GM19452 (cell line): ENCODE data around the gene LEKR1.
A peak's percentile ranks its signal among the peaks of the same experiment; 100 is the strongest.

Experiments
- ATAC-seq: cut with Tn5 transposase; IDR thresholded peaks from one replicate; pipeline ENCODE4 v1.9.1; 2021; ENCODE audit not compliant: unreplicated experiment

The LEKR1 gene

DNA sequence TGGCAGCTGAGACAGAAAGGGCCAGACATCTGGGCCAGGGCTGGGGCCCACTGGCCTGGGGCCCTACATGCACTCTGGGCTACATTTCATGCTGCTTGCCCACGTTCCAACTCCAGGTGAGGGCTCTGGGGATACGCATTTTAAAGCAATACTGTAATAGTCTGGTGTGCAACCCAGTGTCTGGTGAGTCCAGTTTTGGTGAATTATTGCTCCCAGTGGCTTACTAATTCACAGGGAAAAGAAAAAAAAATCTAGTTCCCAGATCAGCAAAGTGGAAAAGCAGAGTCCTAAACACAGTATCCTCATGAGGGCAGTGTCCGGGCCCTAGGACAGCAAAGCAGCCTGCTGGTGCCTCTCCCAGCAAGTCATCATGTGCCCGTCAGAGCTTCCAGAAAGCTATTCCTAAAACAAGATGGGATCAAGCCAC lies 251.4 kb downstream of the LEKR1 start:
- ATAC-seq = no peak

DNA sequence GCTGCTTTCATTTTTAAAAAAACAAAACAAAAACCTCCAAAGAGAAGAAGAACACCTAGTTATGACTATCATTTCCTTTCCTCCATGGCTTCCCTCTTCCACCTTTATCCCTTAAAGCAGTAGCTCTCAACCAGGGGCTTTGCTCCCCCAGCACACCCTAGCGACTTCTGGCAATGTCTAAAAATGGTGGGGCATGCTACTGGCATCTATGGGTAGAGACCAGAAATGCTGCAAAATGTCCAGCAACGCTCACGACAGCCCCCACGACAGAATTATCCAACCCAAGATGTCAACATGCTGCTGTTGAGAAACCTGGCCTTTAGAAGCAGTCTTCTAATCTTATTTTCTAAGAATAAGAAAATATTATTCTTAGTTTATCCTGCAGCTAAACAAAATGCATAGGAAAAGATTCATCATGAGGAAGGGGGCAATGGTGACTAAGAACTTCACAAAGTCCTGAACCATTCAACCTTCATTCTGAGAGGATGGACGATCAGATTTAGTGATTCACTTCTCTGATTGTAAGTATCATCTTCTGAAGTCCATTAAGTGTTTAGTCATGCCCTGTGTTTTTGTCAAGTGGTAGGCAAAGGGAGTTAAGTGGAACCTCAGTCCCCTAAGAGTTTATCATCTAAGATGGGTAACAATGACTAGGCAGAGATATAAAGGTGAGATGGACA lies 252.1 kb downstream of the LEKR1 start:
- no peak for ATAC-seq

DNA sequence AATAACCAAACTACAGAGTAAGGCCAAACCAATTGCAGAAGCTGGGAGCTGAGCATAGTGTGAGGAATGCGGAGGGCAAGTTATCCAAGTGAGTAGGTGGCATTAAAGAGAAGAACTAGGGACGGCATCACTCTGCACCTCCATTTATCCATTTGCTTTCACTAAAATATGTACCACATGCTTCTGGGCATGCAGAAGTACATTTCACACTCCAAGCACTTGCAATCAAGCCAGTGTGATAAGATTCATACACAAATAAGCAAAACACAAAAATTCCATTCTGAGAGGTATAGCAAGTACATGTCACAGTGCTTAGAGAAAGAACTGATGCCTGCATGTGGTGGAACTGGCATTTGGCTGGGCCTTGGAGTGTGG lies 252.6 kb downstream of the LEKR1 start:
- no peak for ATAC-seq

DNA sequence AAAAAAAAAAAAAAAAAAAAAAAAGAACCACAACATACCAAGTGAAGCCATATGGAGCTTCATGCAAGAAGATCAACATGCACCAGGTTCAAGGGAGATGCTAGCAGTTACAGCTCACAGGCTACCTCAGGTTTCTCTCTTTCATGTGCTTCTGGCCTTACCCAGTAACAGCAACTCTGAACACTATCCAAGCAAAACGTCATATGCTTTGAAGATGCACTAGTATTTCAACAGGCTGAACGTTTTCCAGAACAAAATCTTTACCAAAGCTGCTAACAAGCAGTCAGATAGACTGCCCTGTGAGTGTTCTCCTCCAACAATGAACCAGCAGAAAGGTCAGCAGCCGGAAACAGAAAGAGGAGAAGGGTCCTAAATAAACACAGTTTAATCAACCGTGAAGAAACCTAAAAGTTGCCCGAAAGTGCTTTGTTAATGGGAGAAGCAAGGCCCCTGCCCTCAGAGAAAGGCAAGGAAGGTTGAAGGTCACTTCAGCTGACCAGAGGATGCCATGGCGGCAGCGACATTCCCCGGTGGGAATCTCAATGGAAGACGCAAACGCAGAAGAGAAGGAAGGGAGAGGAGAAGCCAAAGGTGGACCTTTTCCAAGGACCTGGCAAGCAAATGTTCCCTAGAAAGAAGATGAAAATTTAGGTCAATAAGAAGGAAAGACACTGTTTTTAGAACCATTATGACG lies 253.7 kb downstream of the LEKR1 start:
- no peak for ATAC-seq

DNA sequence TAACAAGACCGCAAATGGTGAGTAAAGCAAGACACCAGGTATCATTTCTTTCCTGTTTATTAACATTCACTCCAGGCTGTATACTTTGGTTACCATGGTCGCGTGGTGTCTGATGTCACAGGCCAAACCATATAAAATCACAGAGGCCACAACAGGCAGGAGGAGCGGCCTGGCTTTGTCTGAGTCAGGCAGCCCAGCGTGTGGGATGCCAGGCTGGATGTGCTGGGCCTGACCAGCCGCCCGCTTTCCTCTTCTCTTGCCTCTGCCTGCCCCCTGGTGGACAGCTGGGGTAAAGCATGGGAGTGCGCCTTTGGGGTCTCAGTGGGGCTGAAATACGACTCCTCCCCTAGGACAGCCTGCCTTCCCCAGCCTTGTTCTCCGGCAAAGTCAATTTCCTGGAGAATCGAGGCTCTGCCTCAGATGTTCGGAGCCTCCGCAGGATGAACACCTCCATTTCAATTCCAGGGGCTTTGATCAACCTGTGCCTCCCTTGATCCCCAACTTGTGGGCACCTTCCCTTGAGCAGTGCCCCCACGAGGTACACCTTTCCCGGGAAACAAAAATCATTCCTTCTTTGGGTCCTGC lies 255.6 kb downstream of the LEKR1 start:
- peak; percentile 88 for ATAC-seq

DNA sequence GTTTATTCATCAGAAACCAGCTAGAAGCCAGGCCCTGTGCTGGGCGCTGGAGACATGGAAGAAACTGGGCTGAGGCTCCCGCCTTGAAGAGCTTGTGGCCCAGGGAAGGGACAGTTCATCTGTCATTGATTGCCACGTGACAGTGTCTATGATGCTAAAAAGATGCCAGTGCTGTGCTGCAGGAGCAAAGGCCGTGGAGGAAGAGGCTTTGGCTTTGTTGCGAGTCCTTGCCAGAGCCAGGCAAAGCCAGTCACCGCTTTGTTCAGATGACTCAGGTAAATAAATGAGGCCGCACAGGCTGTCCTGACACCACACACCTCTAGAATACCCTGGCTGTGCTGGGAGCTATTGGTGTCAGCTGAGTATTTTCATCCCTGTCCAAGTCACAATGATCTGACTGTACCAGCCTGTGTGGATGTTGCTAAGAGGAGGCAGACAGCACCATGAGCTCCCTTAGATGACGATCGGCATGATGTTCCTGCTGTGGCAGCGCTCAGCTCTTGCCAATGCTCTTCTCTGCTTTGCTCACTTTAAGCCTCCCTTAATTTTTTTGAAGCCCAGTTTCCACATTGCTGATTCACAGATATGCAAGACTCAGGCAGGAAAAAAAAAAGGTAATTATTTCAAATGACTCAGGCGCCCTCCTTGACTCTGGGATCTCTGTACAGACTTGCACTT lies 256.3 kb downstream of the LEKR1 start:
- no peak for ATAC-seq

DNA sequence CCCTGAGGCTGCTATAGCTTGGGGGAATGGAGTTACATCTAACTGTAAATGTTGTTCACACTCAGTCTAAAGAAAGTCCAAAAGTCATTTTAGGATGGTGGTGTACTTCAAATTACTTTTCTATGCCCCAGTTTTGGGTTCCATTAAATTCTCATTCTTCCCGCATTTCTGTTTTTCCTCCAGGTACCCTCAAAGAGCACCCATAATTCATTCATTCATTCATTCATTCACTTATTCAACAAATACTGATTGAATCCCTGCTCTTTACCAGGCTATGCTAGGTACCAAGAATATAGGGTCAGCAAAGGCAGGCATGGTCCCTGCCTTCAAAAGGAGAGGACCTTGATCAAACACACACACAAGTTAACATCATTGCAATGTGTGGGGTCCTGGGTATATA lies 257.7 kb downstream of the LEKR1 start:
- ATAC-seq = no peak

DNA sequence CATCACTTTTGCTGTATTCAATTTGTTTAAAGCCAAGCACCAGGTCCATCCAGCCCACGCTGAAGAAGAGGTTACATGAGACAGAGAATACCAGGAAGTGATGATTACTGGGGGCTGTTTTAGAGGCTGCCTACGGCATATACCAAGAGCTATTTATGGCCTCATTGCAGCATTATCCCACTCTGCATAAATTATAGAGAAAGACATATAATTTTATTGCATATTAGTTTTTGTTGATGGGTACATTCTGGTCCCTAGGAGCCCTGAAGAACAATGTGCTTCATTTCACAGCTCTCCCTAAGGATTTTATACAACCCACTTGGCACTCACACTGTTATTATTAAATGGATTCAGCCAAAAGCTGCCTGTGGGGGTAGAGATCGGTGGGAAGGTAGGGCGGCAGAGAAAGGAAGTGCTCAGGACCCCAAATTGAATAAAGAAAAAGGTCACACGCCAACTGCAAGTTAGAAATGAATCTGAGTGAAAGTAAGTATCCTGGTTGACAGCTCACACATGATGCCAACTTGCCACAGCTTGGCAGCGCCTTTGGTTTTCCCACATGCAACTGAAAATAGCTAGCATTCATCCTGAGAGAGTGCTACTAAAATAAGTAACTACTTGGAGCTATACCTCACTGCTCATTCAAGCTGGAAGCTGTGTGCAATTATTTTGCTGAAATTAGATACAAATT lies 260.1 kb downstream of the LEKR1 start:
- ATAC-seq = no peak

DNA sequence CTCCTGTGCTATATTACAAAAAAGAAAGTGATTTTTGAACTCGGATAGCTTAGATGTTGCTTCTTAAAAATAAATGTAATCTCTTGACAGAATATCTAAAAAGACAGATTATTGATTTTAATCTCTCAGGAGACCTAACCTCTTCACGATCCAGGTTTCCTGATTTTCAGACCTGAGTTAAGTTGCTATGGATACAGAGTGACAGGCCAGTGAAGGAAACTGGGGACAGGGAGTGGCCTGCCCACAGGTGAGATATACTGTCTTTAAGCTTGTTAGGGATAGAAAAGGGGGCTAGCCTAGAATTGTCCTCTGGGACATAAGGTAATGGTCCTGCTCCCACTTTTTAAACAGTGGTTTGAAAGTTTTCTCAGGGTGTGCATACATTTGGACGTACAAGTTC lies 260.6 kb downstream of the LEKR1 start:
- no peak for ATAC-seq

DNA sequence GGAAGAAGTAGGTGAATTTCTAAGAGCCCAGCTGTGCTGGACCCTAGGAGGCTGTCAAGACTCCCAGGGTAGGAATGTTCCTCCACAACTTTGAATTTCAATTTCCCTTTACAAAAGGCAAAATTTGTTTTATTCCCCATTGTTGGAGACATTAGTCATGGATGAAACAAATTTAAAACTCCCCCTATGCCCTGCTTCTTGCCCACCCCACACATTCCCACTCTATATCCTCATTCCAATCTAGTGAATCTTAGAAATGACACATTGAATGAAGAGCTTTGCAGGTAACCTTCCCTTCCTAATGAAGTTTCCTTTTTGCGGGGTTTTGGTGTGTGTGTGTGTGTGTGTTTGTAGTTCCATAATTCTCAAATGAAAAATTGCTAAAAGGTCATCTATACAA lies 261.2 kb downstream of the LEKR1 start:
- ATAC-seq = no peak

DNA sequence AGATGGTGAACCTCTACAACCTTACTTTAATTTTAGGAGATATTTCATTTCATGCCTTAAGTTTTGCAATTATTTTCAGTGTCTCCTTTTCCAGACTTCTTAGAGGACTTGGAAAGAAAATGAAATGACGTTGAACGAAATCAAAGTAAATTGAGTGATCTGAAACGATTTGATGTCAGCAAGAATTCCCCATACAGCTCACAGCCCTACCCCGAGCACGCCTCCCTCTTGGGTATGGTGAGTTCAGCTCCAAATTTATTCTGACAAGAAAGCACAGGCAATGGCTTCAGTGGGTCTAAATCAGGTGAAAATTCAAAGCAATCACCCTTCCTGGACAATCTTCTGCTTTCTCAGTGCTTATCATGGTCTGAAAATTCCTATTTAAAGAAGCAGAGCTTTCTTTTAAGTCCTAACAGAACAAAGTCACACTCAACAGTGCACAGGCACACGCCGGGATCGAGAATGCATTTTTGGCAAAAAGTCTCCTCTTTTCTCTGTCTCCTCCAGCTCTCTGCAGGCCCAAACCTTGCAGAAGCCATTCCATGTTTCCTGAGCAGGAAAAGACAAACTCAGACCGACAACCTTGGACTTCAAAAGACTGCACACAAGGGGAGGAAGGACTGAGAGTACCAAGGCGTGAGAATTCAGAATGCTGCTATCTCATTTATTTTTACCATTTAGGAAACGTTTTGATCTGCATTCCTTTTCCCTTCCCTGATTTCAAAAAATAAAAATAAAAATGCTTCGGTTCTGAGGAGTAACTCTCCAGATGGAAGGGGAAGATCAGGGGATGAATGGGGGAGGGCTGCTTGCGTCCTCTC lies 261.8 kb downstream of the LEKR1 start:
- no peak for ATAC-seq

DNA sequence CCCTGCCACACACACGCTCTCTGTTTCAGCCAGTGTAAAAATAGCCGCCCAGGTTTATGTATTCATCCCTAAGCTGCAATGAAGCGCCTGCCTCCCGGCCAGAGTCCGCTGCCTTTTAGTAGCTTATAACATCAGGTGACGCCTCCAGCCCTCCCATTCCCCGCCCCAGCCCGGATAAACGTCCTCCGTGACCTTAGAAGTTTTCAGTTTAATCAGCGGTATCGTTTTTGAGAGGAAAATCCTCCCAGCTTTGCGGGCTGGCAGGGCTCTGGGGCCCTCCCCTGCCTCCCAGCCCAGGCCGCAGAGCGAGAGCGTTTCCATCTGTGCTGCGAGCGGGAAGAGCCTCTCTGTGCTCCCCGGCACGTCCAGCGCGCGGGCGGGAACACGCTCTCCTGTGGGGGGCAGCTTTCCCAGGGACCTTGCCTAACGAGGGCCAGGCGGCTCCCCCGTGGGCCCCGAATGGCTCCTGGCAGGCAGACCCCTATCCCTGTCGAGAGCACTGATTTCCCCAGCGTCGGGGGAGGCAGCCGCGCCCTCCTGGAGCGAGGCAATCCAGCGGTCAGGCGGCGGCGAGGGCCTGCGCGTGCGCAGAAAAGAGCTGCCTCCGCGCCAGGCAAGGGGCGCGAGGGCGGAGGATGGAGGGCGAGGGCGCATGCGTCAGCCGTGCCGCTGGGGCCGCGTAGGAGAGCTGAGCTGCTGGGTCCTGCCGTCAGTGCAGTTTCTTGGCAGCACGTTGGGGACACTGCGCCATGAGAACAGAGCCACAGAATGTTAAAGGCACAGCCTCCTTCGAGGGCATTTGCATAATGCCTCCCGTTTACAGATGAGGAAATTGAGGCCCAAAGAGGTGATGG lies 262.7 kb downstream of the LEKR1 start:
- ATAC-seq = peak; percentile 73

DNA sequence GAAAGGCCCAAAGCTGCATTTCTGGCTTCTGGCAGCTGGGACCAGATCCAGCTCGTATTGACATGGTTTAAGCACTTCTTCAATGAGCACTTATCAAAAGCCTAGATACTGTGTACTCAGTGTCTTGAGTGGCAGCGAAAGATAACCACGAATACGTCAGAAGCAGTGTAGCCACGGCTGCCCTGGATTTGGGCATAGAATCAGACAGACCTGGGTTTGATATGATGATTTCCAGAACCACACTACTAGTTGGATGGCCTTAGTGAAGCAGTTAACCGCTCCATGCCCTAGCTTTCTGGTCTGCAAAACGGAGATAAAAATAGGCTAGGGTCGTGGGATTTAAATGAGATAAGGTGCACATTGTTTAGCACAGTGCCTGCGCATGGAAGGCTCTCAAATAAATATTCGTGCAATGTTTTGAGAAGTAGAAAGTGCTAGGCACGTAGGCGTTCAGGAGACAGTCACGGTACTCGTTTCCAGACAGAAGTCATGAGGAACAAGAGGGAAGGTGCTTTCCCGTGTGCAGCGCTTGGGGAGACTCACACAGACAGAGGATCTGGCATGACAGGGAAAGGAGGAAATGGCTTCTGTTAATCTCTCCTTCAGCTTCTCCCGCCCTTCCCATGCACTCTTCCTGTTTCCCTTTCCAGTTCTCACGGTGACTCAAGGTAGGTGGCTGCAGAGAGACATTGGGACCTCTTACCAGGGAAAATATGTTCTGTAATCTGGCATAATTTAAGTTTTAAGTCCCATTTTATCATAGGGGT lies 263.5 kb downstream of the LEKR1 start:
- peak; percentile 21 for ATAC-seq

DNA sequence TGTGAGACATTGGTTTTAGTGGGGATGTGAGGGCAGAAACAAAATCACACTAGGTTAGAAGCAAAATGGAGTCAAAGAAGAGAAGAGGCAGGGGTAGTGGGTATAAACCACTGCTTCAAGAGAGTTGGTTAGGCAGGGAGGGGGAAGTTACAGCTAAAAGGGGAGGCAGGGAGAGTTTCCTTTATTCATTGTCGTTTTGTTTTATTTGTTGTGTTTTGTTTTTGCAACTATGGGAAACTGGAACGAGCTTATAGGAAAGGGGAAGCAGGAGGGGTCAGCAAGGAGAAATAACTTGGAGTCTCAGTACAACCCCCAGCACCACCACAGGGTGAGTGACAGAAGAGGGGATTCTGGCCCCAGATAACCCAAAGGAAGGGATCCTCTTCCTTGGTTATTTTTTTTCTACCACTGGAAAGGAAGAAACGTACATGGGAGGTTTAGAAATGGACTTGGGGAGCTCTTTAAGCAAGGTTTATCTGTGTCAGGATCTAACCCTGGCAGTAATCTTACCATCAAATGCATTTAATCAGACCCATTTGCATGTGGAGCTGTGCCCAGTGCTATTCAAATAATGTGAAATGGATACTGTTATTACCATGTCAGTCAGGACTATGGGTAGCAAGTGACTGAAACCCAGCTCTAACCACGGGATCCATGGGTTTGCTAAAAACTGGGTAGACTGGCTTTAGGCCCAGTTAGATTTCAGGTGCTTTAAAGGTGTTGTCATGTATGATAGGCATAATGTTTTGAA lies 265.1 kb downstream of the LEKR1 start:
- no peak for ATAC-seq

DNA sequence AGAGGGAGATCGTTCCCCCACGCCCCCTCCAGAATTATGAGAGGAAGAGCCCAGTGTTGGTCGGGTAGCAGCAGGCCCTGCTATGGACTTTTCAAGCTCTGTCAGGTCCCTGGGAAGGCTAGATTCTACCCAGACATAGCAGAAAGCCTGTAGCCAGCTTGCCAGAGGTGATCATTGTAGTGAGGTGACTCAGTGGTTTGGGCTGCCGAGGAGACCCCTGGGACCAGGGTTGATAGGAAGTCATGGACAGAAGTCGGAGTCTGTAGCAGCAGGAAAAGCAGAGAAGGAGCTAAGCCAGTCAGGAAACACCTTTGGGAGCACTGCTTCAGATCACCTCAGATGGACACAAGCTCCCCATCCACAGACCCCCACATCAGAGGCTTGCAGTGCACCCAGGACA lies 266.1 kb downstream of the LEKR1 start:
- no peak for ATAC-seq

DNA sequence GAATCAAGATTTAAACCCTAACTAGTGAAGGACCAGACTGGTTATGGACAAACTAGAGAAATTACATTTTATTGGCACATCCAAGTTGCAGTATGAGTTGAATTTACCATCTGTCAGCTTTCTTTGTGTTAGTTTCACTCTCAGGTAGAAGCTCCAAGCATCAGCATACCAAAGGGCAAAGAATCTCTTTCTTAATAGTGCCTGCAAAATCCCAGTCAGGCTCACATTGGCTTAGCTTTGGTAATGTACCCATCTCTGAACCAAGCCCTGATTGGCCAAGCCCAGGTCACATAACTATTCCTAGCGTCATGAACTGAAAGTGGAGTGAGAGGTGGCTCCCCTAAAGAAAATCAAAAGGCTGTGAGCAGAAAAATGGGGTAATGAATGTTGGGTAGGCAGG lies 266.9 kb downstream of the LEKR1 start:
- no peak for ATAC-seq

DNA sequence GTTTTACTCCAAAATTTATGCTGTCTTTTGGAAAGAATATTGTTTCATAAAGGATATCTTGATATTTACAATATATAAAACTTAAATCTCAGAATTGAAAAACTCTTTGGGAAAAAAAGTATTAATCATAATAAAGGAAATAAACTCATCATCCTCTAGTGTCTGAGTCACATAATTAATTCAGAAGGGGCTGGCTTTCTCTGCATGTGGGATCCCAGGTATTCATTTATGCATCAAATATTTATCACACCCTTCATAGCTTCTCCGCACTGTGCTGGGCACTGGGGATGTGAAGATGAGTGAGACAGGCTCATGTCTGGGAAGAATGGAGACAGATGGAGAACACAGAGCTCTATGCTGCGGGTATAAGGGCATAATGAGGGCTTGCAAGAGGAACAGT lies 268.1 kb downstream of the LEKR1 start:
- ATAC-seq = no peak
